ENCODE data around the gene GCK.

The GCK gene

DNA sequence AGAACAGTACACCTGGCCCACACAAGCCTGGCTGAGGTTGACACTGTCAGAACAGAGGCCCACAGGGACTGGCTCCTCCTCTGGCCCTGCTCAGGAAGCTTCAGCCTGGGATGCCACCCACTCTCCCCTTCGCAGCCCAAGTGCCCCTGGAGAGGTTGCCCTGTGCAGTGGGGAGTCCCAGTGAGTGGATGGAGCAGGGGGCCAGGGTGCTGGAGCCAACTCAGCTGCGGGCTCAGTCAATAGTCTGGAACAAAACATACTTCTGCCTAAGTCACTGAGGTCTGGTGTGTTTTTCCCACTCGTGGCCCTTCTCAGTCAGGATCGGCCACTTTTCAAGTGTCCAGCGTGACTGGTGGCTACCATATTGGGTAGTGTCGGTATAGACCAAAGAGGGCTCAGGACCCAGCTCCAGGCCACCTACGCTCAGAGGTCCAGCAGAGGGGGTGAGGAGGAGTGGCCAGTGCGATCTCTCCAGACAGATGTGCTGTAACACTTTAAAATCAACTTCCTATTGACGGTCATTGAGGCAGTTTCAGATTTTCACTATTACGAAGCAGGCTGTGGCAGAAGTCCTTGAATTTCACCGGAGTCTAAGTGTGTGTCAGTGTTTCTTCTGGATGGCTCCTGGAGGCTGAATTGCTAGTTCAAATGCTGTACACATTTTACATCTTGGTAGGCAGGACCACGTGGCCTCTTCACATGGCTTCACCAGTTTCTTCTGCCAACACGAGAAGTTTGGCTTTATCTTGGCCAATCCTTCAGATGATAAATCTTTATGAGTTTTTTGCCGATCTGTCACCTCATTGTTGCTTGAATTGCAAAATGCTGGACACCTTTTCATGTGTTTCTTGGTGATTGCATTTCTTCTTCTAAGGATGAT lies 994 bp upstream of the GCK start:
- ATAC-seq (ENCODE audit: insufficient read depth, low read depth) (no peak), DNase-seq (no peak)
- H3K4me2 ChIP-seq (ENCODE audit: insufficient read depth, low read length), result no peak overlapping the region
- TF ChIP-seq, protein P1, sequence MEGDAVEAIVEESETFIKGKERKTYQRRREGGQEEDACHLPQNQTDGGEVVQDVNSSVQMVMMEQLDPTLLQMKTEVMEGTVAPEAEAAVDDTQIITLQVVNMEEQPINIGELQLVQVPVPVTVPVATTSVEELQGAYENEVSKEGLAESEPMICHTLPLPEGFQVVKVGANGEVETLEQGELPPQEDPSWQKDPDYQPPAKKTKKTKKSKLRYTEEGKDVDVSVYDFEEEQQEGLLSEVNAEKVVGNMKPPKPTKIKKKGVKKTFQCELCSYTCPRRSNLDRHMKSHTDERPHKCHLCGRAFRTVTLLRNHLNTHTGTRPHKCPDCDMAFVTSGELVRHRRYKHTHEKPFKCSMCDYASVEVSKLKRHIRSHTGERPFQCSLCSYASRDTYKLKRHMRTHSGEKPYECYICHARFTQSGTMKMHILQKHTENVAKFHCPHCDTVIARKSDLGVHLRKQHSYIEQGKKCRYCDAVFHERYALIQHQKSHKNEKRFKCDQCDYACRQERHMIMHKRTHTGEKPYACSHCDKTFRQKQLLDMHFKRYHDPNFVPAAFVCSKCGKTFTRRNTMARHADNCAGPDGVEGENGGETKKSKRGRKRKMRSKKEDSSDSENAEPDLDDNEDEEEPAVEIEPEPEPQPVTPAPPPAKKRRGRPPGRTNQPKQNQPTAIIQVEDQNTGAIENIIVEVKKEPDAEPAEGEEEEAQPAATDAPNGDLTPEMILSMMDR (IDR thresholded peaks at IDR 0.05; ENCODE audit: borderline replicate concordance, extremely low read depth, low read length, poor library complexity, severe bottlenecking), result no peak
- TF ChIP-seq EZH2 (IDR thresholded peaks at IDR 0.05; ENCODE audit: borderline replicate concordance, low read depth, low read length, severe bottlenecking), result no peak
- no peak overlapping the region for H3K27ac ChIP-seq (ENCODE audit: low read length)
- H3K4me1 ChIP-seq (ENCODE audit: insufficient read depth, low read length), result no peaks in the 10 kb centered on the region
- no peaks in the 10 kb centered on the region for H3K36me3 ChIP-seq (ENCODE audit: insufficient read depth, low read length)
- H4K20me1 ChIP-seq (ENCODE audit: insufficient read depth, low read length), result no peaks in the 10 kb centered on the region; the same call in 1 of the 2 replicates
- no peak overlapping the region for H3K9ac ChIP-seq (ENCODE audit: low read depth, low read length)
- H3K4me3 ChIP-seq (ENCODE audit: low read depth in 1 of 2, low read length in 2 of 2), result no peak overlapping the region
- no peaks in the 10 kb centered on the region for H3K9me3 ChIP-seq (ENCODE audit: insufficient read depth, low read length, severe bottlenecking)
- no peaks in the 10 kb centered on the region for H3K27me3 ChIP-seq (ENCODE audit: insufficient read depth, low read length, poor library complexity)
- H3K79me2 ChIP-seq (ENCODE audit: insufficient read depth, low read length), result no peaks in the 10 kb centered on the region
- no peak overlapping the region for H2AFZ ChIP-seq (ENCODE audit: low read depth, low read length)

DNA sequence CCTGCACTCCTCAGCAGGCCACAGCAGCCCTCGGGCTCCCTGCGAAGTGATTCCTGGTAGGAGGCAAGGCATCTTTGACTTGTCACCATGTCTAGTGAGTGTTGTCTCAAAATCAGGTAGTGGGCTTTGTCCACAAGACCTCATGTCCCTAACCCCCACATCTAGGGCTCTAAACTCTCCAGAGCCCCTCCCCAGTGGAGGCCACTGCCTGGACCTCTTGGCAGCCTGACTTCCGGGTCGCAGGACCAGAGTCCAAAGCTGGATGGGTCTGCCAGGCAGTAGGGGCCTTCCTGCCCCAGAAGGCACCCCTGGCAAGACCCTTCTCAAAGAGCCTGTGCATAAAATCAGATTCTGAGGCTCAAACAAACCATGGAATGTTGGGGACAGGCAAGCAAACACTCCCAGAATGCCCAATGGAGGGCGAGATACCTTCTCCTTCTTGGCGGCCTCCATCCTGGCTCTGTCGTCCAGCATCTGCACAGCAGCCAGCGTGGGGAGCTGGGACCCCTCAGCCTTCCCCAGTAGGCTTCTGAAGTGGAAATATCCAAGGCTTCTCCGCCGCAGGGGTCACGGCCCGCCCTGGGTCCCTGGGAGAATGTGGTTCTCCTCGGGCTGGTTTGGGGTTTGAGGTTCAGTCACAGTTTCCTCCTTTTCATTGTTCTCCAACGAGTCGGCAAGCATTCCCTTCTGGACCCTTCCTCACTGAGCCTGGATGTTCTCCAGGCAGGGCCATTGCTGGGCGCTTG lies 586 bp downstream of the GCK start:
- no peak overlapping the region for H3K27ac ChIP-seq (ENCODE audit: low read length)
- no peak overlapping the region for H3K9ac ChIP-seq (ENCODE audit: low read depth, low read length)
- H3K4me1 ChIP-seq (ENCODE audit: insufficient read depth, low read length), result no peaks in the 10 kb centered on the region
- H3K27me3 ChIP-seq (ENCODE audit: insufficient read depth, low read length, poor library complexity), result no peaks in the 10 kb centered on the region
- no peak overlapping the region for H3K4me2 ChIP-seq (ENCODE audit: insufficient read depth, low read length)
- no peak overlapping the region for H3K4me3 ChIP-seq (ENCODE audit: low read depth in 1 of 2, low read length in 2 of 2)
- no peak for TF ChIP-seq EZH2 (IDR thresholded peaks at IDR 0.05; ENCODE audit: borderline replicate concordance, low read depth, low read length, severe bottlenecking)
- no peaks in the 10 kb centered on the region; the same call in 1 of the 2 replicates for H4K20me1 ChIP-seq (ENCODE audit: insufficient read depth, low read length)
- no peaks in the 10 kb centered on the region for H3K79me2 ChIP-seq (ENCODE audit: insufficient read depth, low read length)
- DNase-seq (no peak), ATAC-seq (ENCODE audit: insufficient read depth, low read depth) (no peak)
- no peaks in the 10 kb centered on the region for H3K9me3 ChIP-seq (ENCODE audit: insufficient read depth, low read length, severe bottlenecking)
- no peaks in the 10 kb centered on the region for H3K36me3 ChIP-seq (ENCODE audit: insufficient read depth, low read length)
- H2AFZ ChIP-seq (ENCODE audit: low read depth, low read length), result no peak overlapping the region

DNA sequence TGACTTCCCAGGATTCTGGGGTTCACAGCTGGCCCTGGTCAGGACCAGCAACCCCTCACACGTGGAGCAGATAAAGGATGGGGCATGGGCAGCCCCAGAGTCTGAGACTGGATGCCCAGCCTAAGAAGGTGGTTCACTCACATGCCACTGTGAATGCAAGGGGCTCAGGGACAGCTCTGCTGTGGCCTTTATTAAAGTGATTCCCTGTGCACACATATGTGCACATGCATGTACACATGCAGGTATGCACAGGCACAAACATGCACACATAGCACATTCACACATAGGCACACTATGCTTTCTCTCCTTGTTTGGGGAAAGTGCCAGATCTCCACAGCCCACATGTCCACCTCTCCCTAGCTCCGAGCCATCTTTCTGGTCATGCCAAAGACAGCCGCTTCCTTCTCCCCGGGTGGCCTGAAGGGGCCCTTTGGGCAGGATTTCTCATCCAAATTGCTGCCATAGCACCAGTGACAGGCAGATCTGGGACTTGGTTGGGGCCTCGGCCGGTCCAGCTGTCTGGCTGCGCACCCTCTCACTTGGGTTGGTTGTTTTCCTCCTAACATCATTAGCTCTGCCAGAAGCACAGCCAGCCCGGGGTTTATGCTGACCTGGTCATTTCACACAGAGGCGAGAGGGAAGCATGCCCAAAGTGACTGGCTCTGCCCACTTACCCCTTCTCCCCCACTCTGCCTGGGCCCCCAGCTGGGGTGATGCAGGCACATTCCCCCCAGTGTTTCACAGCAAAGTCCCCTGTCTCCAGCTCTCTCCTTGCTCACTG lies 1.4 kb downstream of the GCK start:
- H3K36me3 ChIP-seq (ENCODE audit: insufficient read depth, low read length), result no peaks in the 10 kb centered on the region
- H4K20me1 ChIP-seq (ENCODE audit: insufficient read depth, low read length), result no peaks in the 10 kb centered on the region; the same call in 1 of the 2 replicates
- H3K27ac ChIP-seq (ENCODE audit: low read length), result no peak overlapping the region
- TF ChIP-seq, protein P1 (IDR thresholded peaks at IDR 0.05; ENCODE audit: borderline replicate concordance, extremely low read depth, low read length, poor library complexity, severe bottlenecking), result no peak
- TF ChIP-seq EZH2 (IDR thresholded peaks at IDR 0.05; ENCODE audit: borderline replicate concordance, low read depth, low read length, severe bottlenecking), result no peak
- DNase-seq (no peak), ATAC-seq (ENCODE audit: insufficient read depth, low read depth) (no peak)
- no peak overlapping the region for H3K4me2 ChIP-seq (ENCODE audit: insufficient read depth, low read length)
- no peaks in the 10 kb centered on the region for H3K27me3 ChIP-seq (ENCODE audit: insufficient read depth, low read length, poor library complexity)
- H3K9ac ChIP-seq (ENCODE audit: low read depth, low read length), result no peak overlapping the region
- peaks cover 3% of the 10 kb centered on the region for H3K9me3 ChIP-seq (ENCODE audit: insufficient read depth, low read length, severe bottlenecking)
- H3K4me1 ChIP-seq (ENCODE audit: insufficient read depth, low read length), result no peaks in the 10 kb centered on the region
- H2AFZ ChIP-seq (ENCODE audit: low read depth, low read length), result no peak overlapping the region
- no peak overlapping the region for H3K4me3 ChIP-seq (ENCODE audit: low read depth in 1 of 2, low read length in 2 of 2)
- H3K79me2 ChIP-seq (ENCODE audit: insufficient read depth, low read length), result no peaks in the 10 kb centered on the region

All from DND-41 (cell line).